ELR (cell line): ENCODE data around the gene KATNB1.
"Not testable (repeated sequence)": the region's sequence is repeated elsewhere in the genome, so short reads cannot be mapped to it uniquely, and the experiment has no call there.

Experiments used
- DNase-seq: peaks from one replicate; pipeline ENCODE4 v3.0.0-alpha.2; 2015; ENCODE audit warnings: low read depth

The KATNB1 gene

DNA sequence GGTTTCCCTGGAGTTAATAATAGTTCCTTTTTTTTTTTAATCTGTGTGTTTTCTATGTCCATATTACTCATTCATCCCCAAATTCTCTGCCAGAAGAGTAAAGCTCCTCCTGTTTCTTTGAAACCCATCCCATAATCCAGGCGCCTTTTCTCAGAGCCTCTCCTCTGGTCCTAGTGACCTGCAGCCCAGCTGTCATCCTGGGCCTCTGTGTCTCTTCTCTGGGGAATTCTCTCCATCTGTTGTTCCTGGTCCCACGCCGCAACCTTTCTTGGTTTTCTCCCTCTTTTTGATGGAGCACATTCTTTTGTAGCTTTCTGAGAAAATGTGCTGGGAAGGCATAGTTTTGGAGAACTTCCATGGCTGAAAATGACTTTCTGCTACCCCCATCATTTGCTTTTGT is 10.2 kb downstream of the KATNB1 start:
- DNase-seq, result no peak

DNA sequence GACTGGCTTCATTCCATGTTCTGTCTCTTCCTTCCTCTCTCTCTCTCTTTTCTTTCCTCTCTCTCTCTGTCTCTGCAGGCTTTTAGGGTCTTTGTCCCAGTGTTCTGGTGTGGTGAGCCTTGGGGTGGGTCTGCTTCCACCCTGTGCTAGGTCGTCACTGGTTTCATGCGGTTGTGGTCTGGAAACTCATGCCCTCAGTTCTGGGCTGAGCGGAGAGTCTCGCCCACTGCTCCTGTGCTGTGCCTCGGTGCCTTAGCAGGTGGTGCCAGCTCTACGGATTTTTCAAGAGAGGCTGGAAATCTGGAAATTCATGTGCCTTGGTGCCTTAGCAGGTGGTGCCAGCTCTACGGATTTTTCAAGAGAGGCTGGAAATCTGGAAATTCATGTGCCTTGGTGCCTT is 10.7 kb downstream of the KATNB1 start:
- DNase-seq, result not testable (repeated sequence)

DNA sequence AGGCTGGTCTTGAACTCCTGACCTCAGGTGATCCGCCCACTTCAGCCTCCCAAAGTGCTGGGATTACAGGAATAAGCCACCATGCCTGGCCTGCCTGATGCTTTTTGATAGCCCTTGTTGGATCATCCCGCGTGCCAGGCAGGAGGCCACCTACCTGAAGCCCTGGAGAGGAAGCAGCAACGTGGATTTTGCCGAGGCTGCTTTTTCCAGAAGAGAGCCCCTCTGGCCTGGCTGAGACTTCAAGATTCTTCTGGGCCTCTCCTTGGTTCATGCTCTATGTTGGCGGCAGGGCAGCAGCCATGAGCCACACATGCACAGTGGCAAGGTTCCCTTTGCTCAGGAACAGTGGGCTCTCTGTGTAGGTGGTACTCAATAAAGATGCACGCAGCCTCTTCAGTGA is 11.5 kb downstream of the KATNB1 start:
- DNase-seq, result no peak

DNA sequence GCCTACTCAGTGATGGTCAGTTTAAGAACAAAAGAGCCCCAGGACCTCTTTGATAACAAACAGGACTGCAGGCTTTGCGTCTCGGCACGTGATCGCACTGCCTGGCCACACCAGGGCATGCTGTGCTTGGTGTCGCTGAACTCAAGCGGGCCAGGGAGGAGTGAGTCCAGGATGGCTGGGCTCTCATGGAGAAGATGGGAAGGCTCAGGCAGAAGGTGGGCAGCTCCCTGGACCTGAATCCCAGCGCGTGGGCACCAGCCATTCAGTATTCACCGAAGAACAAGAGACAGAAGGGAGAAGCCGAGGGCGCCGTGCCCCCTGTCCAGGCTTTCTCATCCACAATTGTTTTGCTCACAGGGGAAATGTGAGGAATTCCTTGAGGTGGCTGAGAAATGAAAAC is 11.9 kb downstream of the KATNB1 start:
- no peak for DNase-seq

DNA sequence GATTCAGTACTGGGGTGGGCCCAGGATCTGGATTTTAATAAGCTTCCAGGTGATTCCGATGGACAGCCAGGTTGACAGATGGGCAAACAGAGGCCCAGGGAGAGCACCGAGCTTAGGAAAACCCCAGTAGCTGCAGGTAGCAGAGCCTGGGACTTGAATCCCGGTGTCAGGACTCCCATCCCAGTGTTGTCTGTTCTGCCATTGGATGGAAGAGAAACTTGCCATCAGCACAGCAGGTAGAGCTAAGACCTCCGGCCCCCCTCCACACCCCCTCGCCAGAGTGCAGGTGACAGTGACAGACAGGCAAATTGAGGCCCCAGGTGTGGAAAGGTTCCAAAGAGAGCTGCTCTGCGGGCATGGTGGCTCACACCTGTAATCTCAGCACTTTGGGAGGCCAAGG is 12.4 kb downstream of the KATNB1 start:
- no peak for DNase-seq

DNA sequence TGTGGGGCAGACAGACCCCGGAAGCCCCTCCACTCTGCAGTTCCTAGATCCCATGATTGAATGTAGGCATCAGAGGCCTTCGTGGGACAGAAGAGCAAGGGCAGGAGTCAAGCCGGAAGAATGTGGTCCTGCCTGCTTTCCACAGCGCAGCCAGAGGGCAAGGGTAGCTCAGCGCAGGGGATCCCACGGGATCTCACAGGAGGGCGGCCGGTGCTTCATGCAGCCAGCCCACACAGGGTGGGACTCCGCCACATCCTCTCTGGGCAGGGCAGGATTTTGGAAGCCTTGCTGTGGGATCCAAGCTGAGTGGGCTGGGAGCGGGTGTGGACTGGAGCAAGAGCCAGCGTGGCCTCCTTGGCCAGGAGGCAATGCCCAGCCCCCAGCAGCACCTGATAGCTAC is 13.0 kb downstream of the KATNB1 start:
- no peak for DNase-seq

DNA sequence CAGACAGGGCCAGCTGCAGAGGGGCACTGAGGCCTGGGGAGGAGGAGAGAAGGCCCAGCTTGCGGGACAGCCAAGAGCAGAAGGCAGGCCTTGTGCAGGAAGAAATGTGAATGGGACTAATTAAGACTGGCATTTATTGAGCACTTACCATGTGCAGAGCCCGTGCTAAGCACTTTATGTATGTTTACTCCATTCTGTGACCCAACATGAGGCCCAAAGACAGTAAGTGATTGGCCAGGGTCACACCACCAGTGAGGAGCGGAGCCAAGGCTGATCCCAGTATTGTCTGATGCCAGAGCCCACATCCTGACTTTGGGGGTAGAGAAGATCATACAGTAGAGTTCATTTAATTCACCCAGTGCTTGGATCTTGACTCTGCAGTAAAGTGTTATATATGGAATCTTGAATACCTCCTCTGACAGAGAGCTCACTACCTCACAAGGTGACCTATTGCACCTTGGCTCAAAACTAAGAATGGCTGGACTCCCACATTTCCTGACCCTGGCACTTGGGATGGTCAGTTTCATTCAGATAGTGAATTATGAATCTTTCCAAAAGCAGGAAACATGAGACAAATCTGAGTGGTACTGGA is 13.6 kb downstream of the KATNB1 start:
- DNase-seq, result no peak

DNA sequence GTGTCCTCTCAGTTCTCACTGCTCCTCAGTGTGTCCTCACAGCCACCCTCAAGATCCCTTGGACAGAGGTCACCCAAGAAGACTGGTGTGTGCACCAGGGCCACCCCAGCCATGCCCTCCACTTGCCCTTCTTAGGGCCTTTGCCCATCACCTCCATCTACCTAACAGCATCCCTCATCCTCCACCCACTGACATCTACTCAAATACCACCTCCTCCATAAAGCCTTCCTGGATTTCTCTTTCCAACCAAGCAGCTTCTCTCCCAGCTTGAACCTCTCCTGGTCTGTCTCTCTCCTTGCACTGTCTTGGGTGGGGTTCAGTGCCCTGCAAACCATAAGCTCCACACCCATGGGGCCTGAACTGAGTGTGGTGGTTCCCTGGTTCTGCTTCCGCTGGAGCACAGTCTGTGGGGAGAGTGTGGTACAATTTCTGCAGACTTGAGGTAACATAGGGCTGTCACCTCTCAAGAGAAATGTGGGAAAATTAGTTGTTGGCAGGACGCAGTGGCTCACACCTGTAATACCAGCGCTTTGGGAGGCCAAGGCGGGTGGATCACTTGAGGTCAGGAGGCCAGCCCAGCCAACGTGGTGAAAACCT is 14.4 kb downstream of the KATNB1 start:
- no peak for DNase-seq

DNA sequence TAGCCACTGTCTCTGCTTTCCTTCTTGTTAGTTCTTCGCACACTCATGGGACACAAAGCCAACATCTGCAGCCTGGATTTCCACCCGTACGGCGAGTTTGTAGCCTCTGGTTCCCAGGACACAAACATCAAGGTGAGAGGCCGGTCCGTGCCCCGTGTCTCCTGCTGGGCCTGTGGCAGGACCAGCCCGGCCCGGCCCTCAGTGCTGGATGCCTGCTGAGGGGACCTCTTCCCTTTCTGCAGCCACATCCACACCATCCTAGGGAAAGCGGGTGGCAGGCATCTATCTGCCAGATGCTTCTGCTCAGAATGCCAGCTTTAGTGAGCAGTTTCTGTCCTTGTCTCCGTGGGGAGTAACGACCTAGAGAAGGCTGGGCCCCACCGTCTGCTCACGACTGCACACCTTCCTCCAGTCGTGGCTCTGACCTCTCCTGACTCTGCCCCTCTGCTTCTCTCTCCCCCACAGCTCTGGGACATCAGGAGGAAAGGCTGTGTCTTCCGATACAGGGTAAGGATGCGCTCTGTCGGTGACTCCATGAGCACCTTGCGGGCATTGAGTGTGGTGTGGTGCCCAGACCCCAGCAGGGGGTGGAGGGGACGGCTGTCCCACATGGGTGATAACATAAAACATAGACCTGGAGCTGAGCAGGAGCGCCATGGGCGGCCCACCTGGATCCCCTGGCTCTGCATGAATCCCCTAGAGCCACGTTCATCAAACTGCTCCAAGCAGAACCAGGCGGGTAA is 15.4 kb downstream of the KATNB1 start:
- no peak for DNase-seq

DNA sequence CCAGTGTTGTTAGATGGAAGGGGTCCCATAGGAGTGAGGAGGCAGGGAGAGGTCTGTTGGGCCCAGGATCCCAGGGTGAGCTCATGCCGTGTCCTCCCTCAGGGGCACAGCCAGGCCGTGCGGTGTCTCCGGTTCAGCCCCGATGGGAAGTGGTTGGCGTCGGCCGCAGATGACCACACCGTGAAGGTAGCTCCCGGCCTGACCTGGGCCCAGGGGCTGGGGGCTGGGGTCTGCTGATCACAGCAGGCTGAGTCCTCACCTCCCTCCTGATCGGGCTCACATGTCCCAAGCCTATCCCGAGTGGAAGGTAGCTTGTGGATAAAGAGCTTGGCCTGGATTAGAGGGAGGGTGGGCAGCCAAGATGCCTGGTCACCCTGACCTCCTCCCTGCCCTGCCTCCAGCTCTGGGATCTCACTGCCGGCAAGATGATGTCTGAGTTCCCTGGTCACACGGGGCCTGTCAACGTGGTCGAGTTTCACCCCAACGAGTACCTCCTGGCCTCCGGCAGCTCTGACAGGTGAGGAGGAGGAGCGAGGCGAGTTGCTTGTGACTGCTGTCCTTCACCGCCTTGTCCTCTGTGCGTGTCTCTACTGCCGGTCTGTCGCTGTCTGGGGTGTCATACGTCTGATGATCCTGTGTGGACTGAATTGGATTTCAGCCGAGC is 16.1 kb downstream of the KATNB1 start:
- DNase-seq, result no peak

DNA sequence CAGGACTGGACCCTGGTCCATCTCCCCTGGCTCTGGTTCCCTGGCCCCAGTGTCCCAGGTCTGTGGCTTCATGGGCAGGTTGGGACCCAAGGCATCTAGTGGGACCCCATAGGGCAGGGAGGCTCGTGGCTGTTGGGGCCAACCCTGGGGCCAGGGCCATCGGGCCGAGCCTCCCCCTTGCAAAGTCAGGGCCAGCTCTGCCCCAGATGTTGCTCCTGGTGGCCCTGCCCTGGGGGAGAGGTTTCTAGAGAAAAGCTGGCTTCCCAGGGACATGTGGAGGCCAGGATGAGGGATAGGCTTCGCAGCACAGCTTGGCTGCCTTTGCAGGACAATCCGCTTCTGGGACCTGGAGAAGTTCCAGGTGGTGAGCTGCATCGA is 16.6 kb downstream of the KATNB1 start:
- DNase-seq, result no peak

DNA sequence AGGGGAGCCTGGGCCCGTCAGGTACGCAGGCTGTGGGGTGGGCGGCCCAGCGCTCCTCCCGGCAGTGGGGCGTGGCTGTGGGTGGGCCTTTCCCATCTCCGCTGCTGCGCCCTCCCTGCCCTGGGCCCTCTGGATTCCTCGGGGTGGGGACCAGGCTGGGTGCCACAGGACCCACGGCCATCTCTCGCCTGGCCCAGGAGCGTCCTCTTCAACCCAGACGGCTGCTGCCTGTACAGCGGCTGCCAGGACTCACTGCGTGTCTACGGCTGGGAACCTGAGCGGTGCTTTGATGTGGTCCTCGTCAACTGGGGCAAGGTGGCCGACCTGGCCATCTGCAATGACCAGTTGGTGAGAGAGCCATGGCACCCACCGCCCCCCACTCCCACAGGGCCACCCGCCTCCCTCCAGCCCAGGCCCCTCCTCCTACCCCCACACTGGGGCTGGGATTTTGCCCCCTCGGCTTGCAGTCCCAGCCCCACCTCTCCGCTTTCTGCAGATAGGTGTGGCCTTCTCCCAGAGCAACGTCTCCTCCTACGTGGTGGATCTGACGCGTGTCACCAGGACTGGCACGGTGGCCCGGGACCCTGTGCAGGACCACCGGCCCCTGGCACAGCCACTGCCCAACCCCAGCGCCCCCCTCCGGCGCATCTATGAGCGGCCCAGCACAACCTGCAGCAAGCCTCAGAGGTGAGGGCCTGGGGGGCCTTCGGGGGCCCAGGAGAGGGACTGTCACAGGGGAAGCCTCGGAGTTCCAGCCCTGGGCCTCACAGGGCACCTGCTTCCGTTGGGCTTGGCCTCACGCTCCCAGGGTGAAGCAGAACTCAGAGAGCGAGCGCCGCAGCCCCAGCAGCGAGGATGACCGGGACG is 17.2 kb downstream of the KATNB1 start:
- DNase-seq, result no peak

DNA sequence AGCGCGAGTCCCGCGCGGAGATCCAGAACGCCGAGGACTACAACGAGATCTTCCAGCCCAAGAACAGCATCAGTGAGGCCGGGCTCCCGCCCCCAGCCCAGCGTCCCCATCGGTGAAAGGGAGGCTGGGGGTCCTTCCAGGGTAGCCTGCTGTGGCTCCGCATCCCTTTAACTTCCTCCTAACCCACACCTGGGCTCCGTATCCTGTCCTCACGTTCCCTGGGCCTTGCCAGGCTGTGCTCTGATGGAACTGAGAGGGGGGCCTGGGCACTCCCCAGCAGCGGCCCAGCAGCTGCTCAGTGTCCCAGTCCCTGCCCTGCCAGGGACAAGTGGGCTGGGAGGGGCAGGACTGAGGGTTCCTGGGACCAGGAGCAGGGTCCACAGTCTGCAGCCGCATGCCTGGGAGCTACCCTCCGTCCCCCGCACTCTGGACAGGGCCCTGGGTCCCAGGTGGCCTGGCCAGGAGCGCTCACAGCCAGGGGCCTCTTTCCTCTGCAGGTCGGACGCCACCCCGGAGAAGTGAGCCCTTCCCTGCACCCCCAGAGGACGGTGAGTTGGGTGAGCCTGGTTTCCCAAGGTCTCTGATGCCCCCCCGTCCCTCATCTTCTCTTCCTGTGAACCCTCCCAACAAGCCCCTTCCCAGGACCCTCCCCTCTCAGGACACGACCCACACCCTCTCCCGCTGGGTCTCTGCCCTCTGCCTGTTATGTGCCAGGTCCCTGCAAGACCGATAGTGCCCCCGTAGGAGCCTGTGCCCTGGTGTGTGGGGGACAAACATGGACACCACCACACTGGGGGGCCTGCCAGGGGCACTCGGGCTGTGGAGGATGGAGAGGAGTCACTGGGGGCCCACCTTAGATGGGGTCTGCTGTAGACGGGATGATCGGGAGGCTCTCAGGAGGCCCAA is 18.1 kb downstream of the KATNB1 start:
- no peak for DNase-seq

DNA sequence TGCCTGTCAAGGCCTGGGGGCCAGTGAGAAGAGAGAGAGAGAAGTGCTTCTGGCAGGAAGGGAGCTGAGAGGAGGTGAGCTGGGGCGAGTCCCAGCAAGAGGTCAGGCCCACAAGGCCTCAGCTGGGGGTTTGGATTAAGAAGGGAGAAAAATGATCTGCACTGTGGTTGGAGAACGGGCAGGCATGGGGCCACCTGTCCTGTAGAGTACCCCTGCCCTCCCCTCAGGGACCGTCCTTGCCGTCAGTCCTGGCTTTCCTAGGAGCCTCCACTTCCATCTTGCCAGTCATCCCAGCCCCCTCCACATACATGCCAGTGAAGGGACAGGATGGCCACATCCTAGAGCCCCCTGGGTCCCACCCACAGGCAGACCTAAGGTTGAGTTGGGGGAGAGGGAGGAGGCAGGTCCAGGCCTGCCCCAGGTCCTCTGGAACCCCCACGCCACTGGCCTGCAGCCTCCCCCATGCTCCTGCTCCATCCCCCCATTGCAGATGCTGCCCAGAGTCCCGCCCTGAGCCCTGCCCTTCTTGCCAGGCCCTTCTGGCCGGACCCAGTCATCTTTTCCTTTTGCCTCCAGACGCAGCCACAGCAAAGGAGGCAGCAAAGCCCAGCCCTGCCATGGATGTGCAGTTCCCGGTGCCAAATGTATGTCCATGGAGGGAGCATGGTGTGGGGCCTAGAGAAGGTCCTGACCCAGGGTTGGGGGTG is 18.9 kb downstream of the KATNB1 start:
- no peak for DNase-seq

DNA sequence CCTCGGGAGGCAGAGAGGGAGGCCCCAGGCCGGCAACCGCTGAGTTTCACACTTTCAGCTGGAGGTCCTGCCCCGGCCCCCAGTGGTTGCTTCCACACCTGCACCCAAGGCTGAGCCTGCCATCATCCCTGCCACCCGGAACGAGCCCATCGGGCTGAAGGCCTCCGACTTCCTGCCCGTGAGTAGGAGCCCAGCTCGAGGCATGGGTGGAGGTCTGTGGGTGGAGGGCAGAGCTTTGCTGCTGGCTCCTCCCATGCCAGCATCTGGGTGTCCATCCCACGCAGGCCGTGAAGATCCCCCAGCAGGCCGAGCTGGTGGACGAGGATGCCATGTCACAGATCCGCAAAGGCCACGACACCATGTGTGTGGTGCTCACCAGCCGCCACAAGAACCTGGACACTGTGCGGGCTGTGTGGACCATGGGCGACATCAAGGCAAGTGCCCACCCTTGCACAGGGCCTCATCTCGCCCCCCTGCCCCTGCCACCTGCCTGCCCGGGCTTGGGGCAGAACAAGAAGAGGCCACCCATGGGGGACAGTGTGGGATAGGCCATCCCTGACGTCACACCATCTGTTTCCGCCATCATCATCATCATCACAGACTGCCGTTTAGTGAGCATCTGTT is 19.6 kb downstream of the KATNB1 start:
- DNase-seq, result no peak

DNA sequence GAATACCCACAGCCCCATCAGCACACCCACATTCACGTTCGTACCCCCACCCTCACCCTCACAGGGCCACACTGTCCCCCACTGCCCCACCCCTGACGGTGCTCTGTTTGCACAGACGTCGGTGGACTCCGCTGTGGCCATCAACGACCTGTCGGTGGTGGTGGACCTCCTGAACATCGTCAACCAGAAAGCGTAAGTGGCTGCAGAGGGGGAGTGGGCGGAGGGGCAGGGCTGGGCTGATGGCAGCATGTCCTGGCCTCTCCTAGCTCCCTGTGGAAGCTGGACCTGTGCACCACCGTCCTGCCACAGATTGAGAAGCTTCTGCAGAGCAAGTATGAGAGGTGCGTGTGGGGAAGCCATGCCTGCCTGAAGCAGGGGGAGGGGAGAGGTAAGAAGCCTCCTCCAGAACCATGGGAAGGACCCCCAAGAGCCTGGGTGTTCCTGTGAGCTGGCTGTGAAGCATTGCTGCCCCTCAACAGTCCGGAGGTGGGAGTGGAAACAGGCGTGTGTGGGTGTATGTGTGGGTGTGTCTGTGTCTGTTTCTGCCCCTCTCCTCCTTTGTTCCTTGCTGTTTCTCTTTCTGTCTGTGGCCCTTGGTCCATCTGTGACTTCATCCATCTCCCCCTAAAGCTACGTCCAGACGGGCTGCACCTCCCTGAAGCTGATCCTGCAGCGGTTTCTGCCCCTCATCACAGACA is 20.3 kb downstream of the KATNB1 start:
- DNase-seq, result no peak

DNA sequence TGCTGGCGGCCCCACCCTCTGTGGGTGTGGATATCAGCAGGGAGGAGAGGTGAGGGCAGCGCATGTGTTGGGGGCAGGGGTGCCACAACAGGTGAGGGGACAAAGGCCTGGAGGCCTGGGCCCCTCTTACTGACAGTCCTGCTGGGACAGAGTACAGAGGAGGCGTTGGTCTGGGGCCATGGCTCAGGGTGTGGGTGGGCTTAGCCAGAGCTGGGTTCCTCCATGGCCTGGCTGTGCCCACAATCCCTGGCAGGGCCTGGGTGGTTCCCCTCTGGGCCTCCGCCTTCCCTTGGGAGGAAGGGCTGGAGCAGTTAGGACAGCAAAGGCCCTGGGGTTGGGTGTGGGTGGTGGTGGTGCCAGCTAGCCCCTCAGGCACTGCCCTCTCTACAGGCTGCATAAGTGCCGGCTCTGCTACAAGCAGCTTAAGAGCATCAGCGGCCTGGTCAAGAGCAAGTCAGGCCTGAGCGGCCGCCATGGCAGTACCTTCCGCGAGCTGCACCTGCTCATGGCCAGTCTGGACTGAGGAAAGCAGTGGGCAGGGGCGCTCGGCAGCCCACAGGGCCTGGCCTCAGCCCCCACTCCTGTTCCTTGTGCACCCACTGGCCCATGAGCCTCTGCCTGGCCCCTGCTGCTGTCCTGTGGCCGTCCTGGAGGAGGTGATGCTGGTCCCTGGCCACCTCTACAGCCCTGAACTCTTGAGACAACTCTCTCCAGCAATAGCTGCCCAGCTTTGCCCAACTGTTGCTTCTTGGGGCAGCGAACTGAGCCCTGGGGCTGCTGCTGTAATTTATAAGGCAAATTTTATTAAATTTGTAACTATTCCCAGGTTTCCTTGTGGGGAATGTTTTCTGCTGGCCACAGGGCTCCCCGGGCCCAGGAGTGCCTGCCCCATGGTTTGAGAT is 21.1 kb downstream of the KATNB1 start:
- no peak for DNase-seq

DNA sequence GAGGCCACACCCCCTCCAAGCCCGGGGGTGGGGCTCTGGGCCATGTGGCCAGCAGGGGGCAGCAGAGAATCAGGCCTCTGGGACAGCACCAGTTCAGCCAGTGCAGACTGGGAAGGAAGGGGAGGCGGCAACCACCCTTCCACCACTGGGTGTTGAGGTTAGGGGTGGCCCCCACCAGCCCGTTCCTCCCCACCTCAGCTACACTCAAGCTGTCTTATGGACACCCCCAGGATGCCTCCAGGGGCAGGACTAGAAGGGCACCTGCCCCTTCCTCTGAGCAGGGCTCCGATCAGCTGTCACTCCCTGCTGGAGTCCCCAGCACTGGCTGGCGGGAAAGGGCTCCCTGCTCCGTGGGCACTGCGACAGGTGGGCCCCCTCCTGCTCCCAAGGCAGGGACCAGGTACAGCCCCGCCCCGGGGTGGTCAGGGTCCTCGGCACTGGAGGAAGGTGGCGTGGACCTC is 21.8 kb downstream of the KATNB1 start:
- peak; percentile 83 for DNase-seq
